Smooth muscle cell of the umbilical artery (primary cell): Measurements from ENCODE around the gene DDX1. TPM values are rescaled to one million over a fixed set of nuclear protein-coding genes. Genes with fewer than 3 reads are reported as not detected.

Experiments
- total RNA-seq: library from RNA; depleted of rRNA; stranded (reverse); fragments of >200 nt; gene quantifications from 2 replicates; pipeline ENCODE4 v1.2.3, GENCODE V29; 2014

The DDX1 gene
- 94.1 and 105 TPM in 2 replicates for total RNA-seq

GRCh38 chr2:15591692-15592463 is at the start of gene DDX1:
Gene DDX1 (plus strand): TSS chr2:15591868. CDS start chr2:15591934, 66 bp downstream.

GRCh38 chr2:15560988-15561573 is 30.6 kb upstream of the DDX1 start, which contains the start of gene NBAS:
Gene NBAS (minus strand): TSS chr2:15561334. CDS start chr2:15561304, 30 bp downstream.

Other genes with a start within 250 kb of the DDX1 start
- 135 and 150 TPM in 2 replicates for gene NBAS, start 30.5 kb upstream of the DDX1 start, total RNA-seq